ENCODE data around the gene PIK3C2B.

PIK3C2B gene

DNA sequence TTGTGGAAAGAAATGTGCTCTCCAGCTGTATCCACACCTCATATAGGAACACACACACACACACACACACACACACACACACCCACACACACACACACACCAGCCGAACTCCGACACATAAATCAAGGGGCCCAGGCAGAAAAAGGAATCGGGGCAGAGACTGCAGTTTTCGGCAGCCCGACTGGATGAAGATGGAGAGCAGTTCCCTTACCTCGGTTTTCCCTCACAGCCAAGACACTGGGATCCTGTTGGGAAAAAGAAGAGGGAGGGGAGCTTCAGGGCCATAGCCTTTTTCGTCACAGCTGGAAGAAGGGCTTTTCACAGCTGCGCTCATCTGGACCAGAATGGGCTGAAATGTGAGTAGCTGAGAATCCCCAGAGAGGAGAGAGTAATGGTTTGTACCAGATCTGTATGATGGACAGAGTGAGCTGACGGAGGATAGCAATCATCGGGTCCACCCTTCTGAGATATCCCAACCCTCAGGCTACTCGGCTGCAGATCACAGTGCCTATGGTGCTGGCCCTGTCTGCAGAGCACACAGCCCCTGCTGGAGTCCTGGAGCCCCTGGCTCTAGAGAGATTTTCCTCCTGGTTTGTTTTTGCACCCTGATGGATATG is 37.7 kb downstream of the PIK3C2B start:
- DNase-seq: no peak

DNA sequence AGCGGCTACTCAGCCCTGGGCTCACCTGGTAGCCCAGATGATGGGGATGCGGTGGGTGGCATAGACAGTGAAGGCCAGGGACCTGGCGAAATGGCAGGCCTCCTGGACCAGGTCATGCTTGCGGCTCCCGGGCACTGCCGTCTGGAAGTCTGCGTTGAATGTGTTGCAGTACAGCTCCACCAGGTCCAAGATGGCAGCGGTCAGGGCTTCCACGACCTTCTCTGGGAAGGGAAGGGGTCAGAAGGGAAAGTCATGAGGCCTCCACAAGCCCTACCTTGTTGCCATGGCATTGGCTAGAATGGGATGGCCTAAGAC is 38.8 kb downstream of the PIK3C2B start:
- no peak for DNase-seq

DNA sequence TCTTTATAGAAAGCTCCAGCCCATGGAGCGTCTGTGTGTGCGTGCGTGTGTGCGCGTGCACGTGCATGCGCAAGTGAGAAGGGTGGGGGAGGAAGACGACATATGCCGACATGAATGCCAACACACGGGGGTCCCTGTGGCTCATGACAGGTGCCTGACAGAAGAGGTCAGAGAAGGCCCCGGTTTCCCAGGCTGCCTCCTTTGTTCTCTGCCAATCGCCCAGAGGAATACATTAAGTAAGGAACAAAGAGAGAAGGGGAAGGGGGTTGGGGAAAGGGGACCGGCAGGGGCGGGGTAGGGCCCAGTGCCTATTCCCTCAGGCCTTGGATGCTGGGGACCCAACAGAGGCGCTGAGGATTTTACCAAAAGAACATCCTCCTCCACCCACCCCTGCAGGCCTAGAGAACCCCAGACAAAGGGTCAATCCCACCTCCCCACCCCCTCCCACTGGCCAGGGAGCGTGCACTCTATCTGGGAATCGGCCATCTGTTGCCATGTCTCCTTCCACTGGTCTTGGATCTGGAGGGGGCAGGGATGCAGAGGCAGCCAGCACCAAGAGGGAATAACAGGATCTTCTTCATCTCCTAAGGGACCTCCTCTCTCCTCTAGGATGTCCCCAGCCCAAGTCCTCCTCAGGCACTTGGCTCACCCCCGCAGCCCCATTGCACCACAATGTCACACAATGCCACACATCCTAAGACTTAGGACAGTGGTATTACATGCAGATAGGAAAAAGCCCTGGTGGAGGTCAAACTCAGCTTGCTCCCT is 39.4 kb downstream of the PIK3C2B start:
- no peak for DNase-seq

DNA sequence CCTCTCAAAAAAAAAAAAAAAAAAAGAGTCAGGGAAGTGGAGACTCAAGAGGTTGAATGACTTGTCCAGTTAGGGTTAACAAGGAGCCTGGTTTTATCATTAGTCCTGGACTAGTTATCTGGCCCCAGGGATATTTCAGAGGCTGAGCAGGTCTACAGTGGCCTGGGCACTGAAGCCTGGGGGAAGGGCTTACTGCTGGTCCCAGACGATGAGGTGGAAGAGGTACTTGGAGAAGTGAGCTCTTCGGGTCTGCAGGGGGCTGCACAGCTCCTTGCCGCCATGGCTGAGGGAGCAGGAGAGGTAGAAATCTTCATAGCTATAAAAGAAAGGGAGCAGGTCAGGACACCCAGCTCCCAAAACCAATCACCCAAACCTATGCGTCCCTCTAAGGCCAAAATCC is 40.1 kb downstream of the PIK3C2B start:
- DNase-seq: no peak

DNA sequence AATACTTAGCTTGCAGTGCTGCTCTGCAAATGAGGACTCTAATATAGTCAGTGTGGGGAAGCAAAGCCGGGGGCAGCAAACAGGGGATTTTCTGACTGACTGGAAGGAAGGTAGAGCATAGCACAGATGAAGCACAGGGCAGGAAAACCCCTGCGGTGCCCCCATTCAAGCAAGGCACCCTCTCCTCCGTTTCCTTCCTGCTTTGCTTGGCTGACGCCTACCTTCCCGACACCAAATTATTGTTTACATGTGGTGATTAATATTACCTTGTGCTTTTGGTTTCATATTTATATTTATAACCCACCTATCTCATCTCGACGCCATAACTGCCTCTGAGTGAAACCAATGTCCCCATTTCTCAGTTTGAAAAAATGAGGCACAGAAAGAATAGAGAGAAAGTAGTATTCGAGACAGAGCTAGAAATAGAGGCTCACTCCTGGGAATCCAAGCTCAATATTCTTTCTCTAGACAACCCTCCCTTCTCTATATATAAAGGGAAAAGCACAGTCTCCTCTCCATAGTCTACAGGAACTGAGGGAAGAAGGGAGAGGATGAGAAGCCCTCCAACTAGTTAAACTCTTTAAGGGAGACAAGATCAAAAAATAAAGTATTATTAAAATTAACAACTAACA is 41.3 kb downstream of the PIK3C2B start:
- DNase-seq: peak; percentile 71

DNA sequence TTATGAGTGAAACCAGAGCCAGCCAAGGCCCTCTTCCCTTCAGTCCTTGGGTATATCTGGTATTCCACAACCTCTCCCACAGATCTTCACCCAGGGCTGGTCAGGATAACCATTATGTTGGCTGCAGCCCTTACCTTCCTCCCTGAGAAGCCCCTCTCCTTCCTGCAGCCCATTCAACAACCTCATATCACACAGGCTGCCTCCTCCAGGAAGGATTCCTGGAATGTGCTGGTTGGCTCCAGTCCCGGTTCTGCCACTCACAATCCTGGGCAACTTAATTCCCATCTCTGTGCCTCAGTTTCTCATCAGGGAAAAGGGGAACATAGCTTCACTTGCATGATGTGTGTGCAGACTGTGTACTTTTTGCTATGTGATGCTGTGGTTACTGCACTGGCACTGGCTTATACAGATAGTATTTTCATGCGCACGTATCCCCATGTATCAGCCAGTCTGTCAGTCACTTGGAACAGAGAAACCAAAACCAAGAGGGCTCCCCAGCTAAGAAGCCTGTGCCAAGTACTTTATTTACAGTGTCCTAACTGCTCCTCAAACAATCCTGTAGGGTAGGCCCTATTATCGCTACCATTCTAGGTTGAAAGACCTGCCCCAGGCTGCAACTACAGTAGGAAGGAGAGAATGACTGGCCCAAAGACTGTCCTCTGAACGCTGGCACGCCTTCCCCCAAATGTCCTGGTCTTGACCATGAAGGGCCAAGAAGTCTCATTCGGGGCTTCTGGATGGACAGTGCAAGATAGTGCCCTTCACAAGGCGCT is 43.1 kb downstream of the PIK3C2B start:
- DNase-seq: no peak

DNA sequence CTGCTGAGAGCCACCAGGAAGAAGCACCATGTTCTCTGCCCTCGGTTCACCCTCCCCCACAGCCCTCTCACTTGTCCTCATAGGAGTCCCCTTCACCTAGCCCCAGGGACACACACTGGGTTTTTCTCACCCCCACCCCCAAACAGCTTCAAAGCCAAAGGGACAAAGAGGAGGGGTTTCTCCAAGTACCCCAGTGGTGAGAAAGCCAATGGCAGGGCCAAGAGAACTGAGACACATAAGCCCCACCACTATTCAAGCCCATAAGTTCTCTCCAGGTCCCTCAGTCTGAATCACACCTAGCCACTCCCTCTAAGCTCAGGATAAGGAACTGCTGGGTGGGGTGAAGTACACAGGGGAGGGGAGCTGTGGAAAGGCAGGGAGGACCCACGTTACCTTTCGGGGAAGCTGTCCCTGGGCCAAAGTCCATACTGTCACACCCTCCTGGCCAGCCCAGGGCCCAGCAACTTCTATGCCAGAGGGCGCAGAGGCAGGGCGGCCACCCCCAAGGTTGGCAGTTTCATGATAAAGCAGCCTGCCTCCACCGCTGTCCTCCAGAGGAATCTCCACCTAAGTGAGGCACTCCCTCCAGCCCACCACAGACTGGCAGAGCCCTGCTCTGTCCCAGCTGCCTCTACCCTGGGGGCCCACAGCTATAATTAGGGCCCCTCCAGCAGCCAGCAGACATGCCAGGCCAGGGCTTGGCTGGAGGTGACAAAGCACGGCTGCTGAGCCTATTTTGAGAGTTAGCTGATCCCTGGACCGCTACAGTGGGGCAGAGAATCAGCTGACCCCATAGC is 43.9 kb downstream of the PIK3C2B start:
- no peak for DNase-seq

DNA sequence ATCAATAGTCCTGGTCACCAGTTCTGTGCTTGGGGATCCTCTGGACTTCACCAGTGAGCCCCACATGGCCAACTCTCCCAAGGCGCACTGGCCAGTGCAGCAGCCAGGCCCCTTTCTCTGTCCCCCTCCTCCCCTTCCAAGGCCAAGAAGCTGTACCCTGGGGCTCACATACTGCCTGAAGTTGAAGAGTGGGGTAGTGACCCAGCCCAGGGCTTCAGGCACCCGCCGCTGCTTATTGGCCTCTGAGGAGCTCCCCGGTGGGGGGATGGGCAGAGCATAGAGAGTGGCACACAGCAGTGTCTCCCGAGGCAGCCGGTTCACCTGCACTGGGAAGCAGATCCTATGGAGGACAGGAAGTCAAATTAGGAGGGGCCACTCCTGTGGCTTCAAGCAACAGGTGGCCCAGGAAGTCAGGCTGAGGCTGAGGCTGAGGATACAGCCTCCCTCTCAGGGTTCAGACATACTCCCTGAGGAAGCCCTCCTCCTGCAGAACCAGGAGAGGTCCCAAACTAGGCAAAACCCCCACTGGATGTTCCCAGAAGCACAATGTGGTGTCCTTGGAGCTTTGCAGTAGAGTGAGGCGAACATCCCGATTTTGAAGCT is 44.8 kb downstream of the PIK3C2B start:
- DNase-seq: no peak

DNA sequence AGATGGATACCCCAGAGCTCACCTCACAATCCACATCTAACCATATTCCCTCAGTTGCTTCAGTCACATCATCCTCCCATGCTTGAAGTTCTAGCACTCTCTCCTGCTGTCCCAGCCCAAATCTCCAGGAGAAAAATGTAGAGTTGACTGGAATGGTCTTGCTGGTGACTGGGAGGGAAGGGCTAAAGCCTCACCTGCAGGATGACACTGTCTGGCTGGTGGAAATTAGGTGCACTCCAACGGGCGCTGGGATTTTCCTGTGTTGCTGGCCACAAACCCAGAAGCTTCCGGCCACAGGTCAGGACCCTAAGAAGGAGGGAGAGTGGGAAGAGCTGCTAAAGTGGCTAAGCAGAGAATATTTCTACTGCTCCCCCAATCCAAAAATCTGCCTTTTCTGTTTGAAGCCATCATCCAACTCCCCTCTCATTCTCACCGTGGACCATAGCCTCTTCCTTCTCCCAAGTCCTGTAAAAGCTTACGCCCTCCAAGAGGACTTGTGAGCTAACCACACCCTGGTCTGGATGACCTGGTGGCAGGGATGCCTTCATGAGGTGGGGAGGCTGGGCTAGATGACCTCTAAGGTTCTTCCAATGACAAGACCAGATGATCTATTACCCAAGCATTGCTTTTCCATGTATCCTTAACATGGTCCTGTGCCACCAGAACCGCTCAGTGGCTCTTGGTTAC is 45.5 kb downstream of the PIK3C2B start:
- DNase-seq: no peak

DNA sequence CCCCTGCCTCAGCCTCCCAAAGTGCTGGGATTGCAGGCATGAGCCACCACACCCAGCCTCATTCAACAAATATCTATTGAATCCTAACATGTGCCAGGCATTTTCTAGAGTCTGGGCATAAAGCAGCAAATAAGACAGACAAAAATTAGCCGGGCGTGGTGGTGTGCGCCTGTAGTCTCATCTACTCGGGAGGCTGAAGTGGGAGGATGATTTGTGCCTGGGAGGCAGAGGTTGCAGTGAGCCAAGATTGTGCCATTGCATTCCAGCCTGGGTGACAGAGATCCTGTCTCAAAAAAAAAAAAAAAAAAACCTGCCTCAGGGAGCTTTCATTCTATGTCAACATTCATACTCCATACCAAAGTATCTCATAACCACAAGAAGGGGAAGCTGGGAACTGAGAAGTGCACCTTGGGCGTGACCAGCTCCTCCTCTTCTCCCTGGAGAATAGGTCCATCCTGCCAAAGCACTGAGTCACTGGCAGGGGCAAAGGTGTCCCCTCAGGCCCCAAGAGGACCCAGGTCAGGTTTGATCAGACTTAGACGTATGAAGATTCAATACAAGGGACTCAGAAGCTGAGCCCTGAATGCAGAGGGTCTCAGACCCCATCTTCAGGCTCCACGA is 46.2 kb downstream of the PIK3C2B start:
- no peak for DNase-seq

DNA sequence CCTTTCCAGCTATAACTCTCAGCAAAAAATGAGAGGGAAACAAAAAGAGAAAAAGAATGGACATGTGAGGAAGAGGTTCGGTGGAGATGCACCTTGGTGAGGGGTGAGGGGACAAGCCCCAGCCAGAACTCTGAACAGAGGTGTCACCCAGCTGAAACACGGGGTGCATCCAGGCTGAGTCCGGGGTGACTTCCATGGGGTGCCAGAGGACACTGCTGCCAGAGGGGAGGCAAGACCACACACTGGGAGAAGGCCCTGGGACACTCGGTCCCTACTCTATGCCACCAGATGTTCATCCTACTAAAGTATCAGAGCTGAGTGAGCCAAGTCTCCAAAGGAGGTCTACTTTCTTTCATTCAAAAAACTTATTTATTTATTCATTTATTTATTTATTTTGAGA is 46.9 kb downstream of the PIK3C2B start:
- DNase-seq: no peak

DNA sequence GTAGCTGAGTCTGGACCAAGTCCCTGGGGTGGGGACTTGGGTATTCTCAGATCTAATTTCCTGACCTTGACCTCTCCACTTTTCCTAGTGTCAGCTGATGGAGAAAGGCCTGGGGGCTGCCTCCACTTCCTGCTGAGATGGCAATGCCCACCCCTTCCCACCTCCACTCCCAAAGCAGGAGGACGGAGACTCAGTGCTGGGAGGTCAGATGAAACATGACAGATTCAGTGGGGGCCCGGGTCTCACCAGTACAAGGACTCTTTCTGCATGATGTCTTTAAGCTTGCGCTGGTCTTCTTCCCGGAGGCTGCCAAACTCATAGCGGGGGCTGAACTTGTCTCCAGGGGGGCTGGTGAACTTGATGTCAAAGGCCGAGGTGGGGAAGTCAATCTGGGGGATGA is 47.4 kb downstream of the PIK3C2B start:
- no peak for DNase-seq

DNA sequence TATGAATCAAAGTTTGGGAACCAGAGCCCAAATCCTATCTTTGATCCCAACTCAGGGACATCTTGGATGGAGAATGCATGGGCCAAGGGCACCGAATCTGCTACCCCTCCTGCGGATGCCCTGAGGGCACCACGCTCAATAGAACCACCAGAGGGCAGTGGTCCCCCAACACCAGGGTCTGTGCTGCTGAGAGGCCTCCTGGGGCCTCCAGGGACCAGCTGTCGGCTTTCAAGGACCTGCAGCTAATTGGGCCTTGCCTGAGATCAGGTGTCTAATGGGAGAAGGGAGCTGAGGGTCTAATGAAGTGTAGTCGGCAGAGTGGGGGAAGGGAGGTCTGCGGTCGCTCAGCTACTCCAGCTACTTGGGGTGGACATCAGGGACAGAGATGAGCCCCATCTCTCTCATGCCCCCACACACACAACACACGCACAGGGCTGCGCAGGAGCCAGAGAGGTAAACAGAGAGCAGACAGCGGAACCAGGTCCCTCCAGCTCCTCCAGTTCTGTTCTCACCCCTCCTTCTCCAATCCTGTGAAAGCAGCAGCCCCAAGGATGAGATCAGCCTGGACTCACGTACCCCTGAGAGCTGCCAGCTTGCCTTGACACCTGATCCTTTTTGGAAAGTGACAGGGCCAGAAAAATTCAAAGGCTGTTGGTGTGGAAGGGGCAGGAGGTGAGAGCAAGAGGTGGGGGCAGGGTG is 48.0 kb downstream of the PIK3C2B start:
- DNase-seq: peak; percentile 84

DNA sequence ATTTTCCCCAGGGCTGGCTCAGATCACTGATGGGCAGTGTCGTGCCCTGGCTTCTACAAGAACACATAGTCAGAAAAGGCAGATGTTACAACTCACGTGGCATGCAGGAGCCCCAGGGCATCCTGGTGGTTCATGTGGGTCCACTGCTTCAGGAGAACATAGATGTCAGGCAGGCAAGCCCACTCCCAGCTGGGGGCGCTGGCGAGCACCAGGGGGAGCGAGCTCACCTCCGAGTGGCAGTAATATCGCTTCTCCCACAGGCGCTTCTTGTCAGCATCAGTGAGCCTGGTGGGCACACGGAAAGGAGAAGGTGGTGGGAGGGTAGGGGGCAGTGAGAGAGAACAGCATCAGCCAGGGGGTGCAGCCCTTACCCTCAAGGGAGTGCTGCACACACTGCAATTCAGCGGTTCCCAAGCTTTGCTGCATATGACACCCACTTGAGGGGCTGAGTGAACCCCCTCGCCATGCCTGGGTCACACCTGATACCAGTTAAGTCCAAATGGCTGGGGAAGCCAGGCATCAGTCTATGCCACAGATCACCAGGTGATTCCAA is 48.7 kb downstream of the PIK3C2B start:
- DNase-seq: peak; percentile 61

Measured in CD4-positive, alpha-beta T cell treated with Interleukin-17A for 4 hours (primary cell).